CD4-positive, alpha-beta T cell treated with Interleukin-10 for 1 hour (primary cell): ENCODE measurements around the gene MDC1.
"Not testable (repeated sequence)": the region's sequence is repeated elsewhere in the genome, so short reads cannot be mapped to it uniquely, and the experiment has no call there.

Source experiments
- DNase-seq: peaks from one replicate; pipeline ENCODE4 v3.0.0-alpha.2; 2020

The MDC1 gene

GRCh38 chr6:30678964-30679726, 37.9 kb downstream of the MDC1 start:
- peak; percentile 93 for DNase-seq

GRCh38 chr6:30676660-30677285, 40.3 kb downstream of the MDC1 start:
- DNase-seq: no peak

- peak; percentile 94 for DNase-seq
These were observed 44.4 kb downstream of the MDC1 start, which contains the start of gene DHX16 for GRCh38 chr6:30672445-30673253. Gene DHX16, minus strand, starts transcription at chr6:30673006. Its CDS starts 165 bp downstream, at chr6:30672841.

- no peak for DNase-seq
These were observed 46.1 kb downstream of the MDC1 start for GRCh38 chr6:30670760-30671527.

GRCh38 chr6:30666300-30666699, 50.8 kb downstream of the MDC1 start:
- not testable (repeated sequence) for DNase-seq

GRCh38 chr6:30664994-30665767, 51.9 kb downstream of the MDC1 start:
- no peak for DNase-seq

- DNase-seq: not testable (repeated sequence)
These were observed 59.2 kb downstream of the MDC1 start for GRCh38 chr6:30657922-30658321.

GRCh38 chr6:30657454-30657853, 59.6 kb downstream of the MDC1 start:
- no peak for DNase-seq

GRCh38 chr6:30656513-30656912, 60.6 kb downstream of the MDC1 start:
- DNase-seq: no peak

- no peak for DNase-seq
These were observed 61.4 kb downstream of the MDC1 start for GRCh38 chr6:30655743-30656094.

GRCh38 chr6:30654798-30655742, 62.0 kb downstream of the MDC1 start:
- DNase-seq: no peak

GRCh38 chr6:30651143-30651542, 65.9 kb downstream of the MDC1 start:
- DNase-seq: no peak
